Measurements from ENCODE around the gene PDE3B. TPM values are rescaled to one million over a fixed set of nuclear protein-coding genes. Genes with fewer than 3 reads are reported as not detected.

The PDE3B gene
- total and polyA plus RNA-seq, 2 of the 4 experiments (the other 2 are of a cell fraction): 0.21 to 1.3 TPM

- TF ChIP-seq CTCF (conservative IDR thresholded peaks at IDR 0.05; ENCODE audit: low read depth, low read length) (no peak), RFX5 (IDR thresholded peaks at IDR 0.05; ENCODE audit: low read depth, low read length) (no peak), RAD21 (IDR thresholded peaks at IDR 0.05; ENCODE audit: low read length) (no peak), POLR2A (IDR thresholded peaks at IDR 0.05; ENCODE audit: low read depth, low read length) (no peak), USF2 (IDR thresholded peaks at IDR 0.05; ENCODE audit: low read depth, low read length) (no peak), ELK1 (IDR thresholded peaks at IDR 0.05; ENCODE audit: borderline replicate concordance, low read depth, low read length) (no peak), CHD1 (IDR thresholded peaks at IDR 0.05; ENCODE audit: low read depth, low read length) (no peak), FOS (IDR thresholded peaks at IDR 0.05; ENCODE audit: low read depth, low read length) (no peak), MXI1 (IDR thresholded peaks at IDR 0.05; ENCODE audit: borderline replicate concordance, low read depth, low read length) (no peak), MAFK (IDR thresholded peaks at IDR 0.05; ENCODE audit: low read depth, low read length) (no peak), RCOR1 (IDR thresholded peaks at IDR 0.05; ENCODE audit: insufficient replicate concordance, low read length) (no peak), MAZ (IDR thresholded peaks at IDR 0.05; ENCODE audit: borderline replicate concordance, low read depth, low read length) (no peak), CEBPB (IDR thresholded peaks at IDR 0.05; ENCODE audit: low read depth, low read length) (no peak)
- no peak; the same call in 1 of the 2 replicates for ATAC-seq (ENCODE audit: low read depth)
These were observed 21.2 kb upstream of the PDE3B start for GRCh38 chr11:14622223-14622954.

More at GRCh38 chr11:14622223-14622954, 21.2 kb upstream of the PDE3B start:
- no peaks in the 10 kb centered on the region for H4K20me1 ChIP-seq (ENCODE audit: insufficient read depth, low read length)
- no peak overlapping the region for H3K27ac ChIP-seq (ENCODE audit: insufficient read depth, low read length)
- WGBS, 2 experiments (ENCODE audit: extremely low coverage in 2 of 2, insufficient read length in 1 of 2): 100% methylated on average over 1 of the region's 5 CpGs; no CpG with 5 or more reads in 1 of the 2 experiments
- H2BK20ac ChIP-seq (ENCODE audit: low read depth, low read length): no peak overlapping the region
- no peak overlapping the region for H3K4me3 ChIP-seq (ENCODE audit: insufficient read depth, low read depth, low read length)
- no peaks in the 10 kb centered on the region for H3K36me3 ChIP-seq (ENCODE audit: control insufficient read depth, insufficient read depth, low read length)
- no peaks in the 10 kb centered on the region for H3K9me3 ChIP-seq (ENCODE audit: control insufficient read depth, insufficient read depth, low read length)
- H3K4me1 ChIP-seq (ENCODE audit: control insufficient read depth, insufficient read depth, low read length): no peaks in the 10 kb centered on the region
- no peak overlapping the region for H2BK15ac ChIP-seq (ENCODE audit: low read depth, low read length)
- in situ Hi-C loops (cut with MboI; ENCODE audit: low sequenced_read_pairs): no loop called here
- no peak overlapping the region for H3K9ac ChIP-seq (ENCODE audit: low read depth, low read length)
- H3K4ac ChIP-seq (ENCODE audit: low read depth, low read length): no peak overlapping the region
- intact Hi-C loops (cut with micrococcal nuclease): no loop called here
- no peak overlapping the region for H4K5ac ChIP-seq (ENCODE audit: low read depth, low read length)
- no peak overlapping the region for H2AK9ac ChIP-seq (replicated peaks; ENCODE audit: low read depth, low read length, poor library complexity)
- no peak overlapping the region for H4K8ac ChIP-seq (ENCODE audit: low read depth in 2 of 2, low read length in 2 of 2)
- no peaks in the 10 kb centered on the region for H3K9me1 ChIP-seq (ENCODE audit: insufficient read depth, low read length)
- DNase-seq: no peak
- no peak overlapping the region for H3K4me2 ChIP-seq (ENCODE audit: low read depth, low read length)
- H2AK5ac ChIP-seq (ENCODE audit: low read depth, low read length): no peak overlapping the region
- H4K91ac ChIP-seq (ENCODE audit: insufficient read depth, low read depth, low read length): no peak overlapping the region
- no peak overlapping the region for H2AFZ ChIP-seq (replicated peaks; ENCODE audit: low read length, poor library complexity)
- H3K23ac ChIP-seq (ENCODE audit: low read depth, low read length): no peak overlapping the region
- CTCF ChIA-PET: no interaction called here
- no peak overlapping the region for H2BK5ac ChIP-seq (ENCODE audit: low read depth, low read length, poor library complexity, severe bottlenecking)
- no peak overlapping the region for H2BK120ac ChIP-seq (ENCODE audit: low read depth, low read length)
- H3K79me1 ChIP-seq (ENCODE audit: low read depth in 1 of 2, low read length in 2 of 2): no peaks in the 10 kb centered on the region
- no TSS peak for BruUV-seq (replicated peaks)
- H3K27me3 ChIP-seq (ENCODE audit: control insufficient read depth, insufficient read depth, low read length): no peaks in the 10 kb centered on the region
- no peak overlapping the region for H3K56ac ChIP-seq (ENCODE audit: extremely low read depth, insufficient read depth, low read length)
- H3K14ac ChIP-seq (replicated peaks; ENCODE audit: low read depth, low read length): no peak overlapping the region
- dilution Hi-C loops (cut with HindIII; ENCODE audit: low sequenced_read_pairs, unreplicated experiment): no loop called here
- POLR2A ChIA-PET (ENCODE audit: unreplicated experiment): no interaction called here
- no peak overlapping the region for H3K18ac ChIP-seq (ENCODE audit: low read depth, low read length)

Data from IMR-90 (cell line).